ENCODE results near the gene CENPL.
"Not testable (repeated sequence)": the region's sequence is repeated elsewhere in the genome, so short reads cannot be mapped to it uniquely, and the experiment has no call there.

The CENPL gene

GRCh38 chr1:173857363-173857917 is 32.8 kb upstream of the CENPL start:
- DNase-seq (ENCODE audit: low spot score) = no peak

GRCh38 chr1:173856903-173857302 is 32.2 kb upstream of the CENPL start:
- no peak for DNase-seq (ENCODE audit: low spot score)

GRCh38 chr1:173856014-173856413 is 31.3 kb upstream of the CENPL start:
- no peak for DNase-seq (ENCODE audit: low spot score)

- no peak for DNase-seq (ENCODE audit: low spot score)
These were observed 28.4 kb upstream of the CENPL start for GRCh38 chr1:173853074-173853473.

GRCh38 chr1:173852105-173852504 is 27.4 kb upstream of the CENPL start:
- no peak for DNase-seq (ENCODE audit: low spot score)

- no peak for DNase-seq (ENCODE audit: low spot score)
These were observed 8.1 kb upstream of the CENPL start for GRCh38 chr1:173832748-173833147.

- no peak for DNase-seq (ENCODE audit: low spot score)
These were observed 2.9 kb upstream of the CENPL start for GRCh38 chr1:173827611-173828010.

- DNase-seq (ENCODE audit: low spot score) = peak; percentile 2
These were observed 835 bp downstream of the CENPL start for GRCh38 chr1:173823781-173824314.

GRCh38 chr1:173821680-173822079 is 3.0 kb downstream of the CENPL start:
- no peak for DNase-seq (ENCODE audit: low spot score)

- DNase-seq (ENCODE audit: low spot score) = no peak
These were observed 6.2 kb downstream of the CENPL start for GRCh38 chr1:173818459-173818858.

GRCh38 chr1:173813654-173814053 is 11.0 kb downstream of the CENPL start:
- not testable (repeated sequence) for DNase-seq (ENCODE audit: low spot score)

- no peak for DNase-seq (ENCODE audit: low spot score)
These were observed 21.7 kb downstream of the CENPL start for GRCh38 chr1:173802961-173803360.

- not testable (repeated sequence) for DNase-seq (ENCODE audit: low spot score)
These were observed 24.7 kb downstream of the CENPL start for GRCh38 chr1:173799995-173800394.

GRCh38 chr1:173798078-173798477 is 26.6 kb downstream of the CENPL start:
- DNase-seq (ENCODE audit: low spot score) = no peak

GRCh38 chr1:173789841-173790240 is 34.8 kb downstream of the CENPL start:
- DNase-seq (ENCODE audit: low spot score) = no peak

- DNase-seq (ENCODE audit: low spot score) = no peak
These were observed 39.7 kb downstream of the CENPL start for GRCh38 chr1:173784997-173785396.

GRCh38 chr1:173779936-173780335 is 44.7 kb downstream of the CENPL start:
- DNase-seq (ENCODE audit: low spot score) = no peak

- no peak for DNase-seq (ENCODE audit: low spot score)
These were observed 49.0 kb downstream of the CENPL start for GRCh38 chr1:173775578-173776226.

- DNase-seq (ENCODE audit: low spot score) = no peak
These were observed 53.1 kb downstream of the CENPL start for GRCh38 chr1:173771560-173771959.

GRCh38 chr1:173770330-173770729 is 54.4 kb downstream of the CENPL start:
- DNase-seq (ENCODE audit: low spot score) = not testable (repeated sequence)

- DNase-seq (ENCODE audit: low spot score) = no peak
These were observed 55.9 kb downstream of the CENPL start for GRCh38 chr1:173768827-173769226.

- no peak for DNase-seq (ENCODE audit: low spot score)
These were observed 56.5 kb downstream of the CENPL start for GRCh38 chr1:173768206-173768605.

- not testable (repeated sequence) for DNase-seq (ENCODE audit: low spot score)
These were observed 60.4 kb downstream of the CENPL start for GRCh38 chr1:173764331-173764730.

- DNase-seq (ENCODE audit: low spot score) = no peak
These were observed 65.7 kb downstream of the CENPL start for GRCh38 chr1:173758980-173759379.
